ENCODE data around the gene POLR3GL. TPM values are rescaled to one million over a fixed set of nuclear protein-coding genes. Genes with fewer than 3 reads are reported as not detected.

The POLR3GL gene
- total and polyA plus RNA-seq, 10 of the 15 experiments (the other 5 are each of a cell fraction or from before 2014, with no cell fraction given): 12.8 to 47.0 (median 26.6) TPM

DNA sequence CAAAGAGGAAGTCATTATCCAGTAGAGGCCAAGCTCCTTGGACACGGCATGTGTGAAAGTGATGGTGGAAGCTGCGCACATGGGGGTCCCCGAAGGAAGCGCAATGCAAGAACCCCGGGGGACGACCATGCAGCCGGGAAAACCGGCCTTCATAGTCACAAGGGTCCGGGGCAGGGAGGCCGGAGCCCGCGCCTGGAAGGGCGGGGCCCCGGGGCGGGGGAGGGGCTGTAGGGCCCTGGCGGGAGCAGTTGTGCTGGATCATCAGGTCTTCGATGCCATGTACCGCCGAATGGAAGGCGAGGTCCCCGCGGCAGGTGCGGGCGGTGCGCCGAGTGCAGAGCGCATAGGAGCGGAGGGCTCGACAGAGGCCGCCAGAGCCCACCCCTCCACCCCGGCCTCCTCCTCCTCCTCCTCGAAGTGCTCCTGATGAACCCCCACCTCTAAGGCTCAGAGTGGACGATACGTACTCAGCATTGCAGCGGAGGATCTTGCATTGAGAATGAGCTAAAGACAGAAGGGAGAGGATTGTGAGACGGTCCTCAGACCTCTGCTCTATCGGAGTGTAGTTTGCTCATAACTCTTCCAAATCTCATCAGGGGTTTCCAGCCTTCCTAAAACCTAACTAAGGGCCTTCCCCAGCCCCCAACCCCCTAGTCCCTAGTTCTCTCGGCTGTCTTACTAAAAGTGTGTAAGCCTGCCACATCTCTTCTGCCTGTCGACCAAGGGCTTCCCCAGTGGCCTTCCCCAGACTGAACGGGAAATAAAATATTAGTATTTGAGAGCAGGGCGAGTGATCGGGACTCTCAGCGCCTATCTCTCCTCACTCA, 55.0 kb downstream of the POLR3GL start:
- Histone ChIP-seq H3K79me2 (ENCODE audit: control insufficient read depth, insufficient read depth, low read length) (no peaks in the 10 kb centered on the region), H3K4me1 (ENCODE audit: control insufficient read depth, insufficient read depth, low read length) (no peaks in the 10 kb centered on the region), H3K4me3 (no peak overlapping the region), H2AFZ (ENCODE audit: control insufficient read depth, low read depth, low read length) (no peak overlapping the region), H4K20me1 (ENCODE audit: control insufficient read depth, insufficient read depth) (no peaks in the 10 kb centered on the region), H3K27ac (ENCODE audit: control insufficient read depth, insufficient read depth) (no peak overlapping the region), H3K9ac (ENCODE audit: control insufficient read depth, insufficient read depth, low read length) (no peak overlapping the region), H3K4me2 (ENCODE audit: control insufficient read depth, insufficient read depth) (no peak overlapping the region), H3K9me3 (replicated peaks; ENCODE audit: control insufficient read depth, insufficient read depth, low read length) (no peaks in the 10 kb centered on the region), H3K27me3 (replicated peaks in 1 of 2; ENCODE audit: control insufficient read depth in 2 of 2, insufficient read depth in 2 of 2, low read length in 1 of 2) (peaks cover 4 to 8% of the 10 kb centered on the region in 2 experiments; a peak in 3 of 4 replicates), H3K36me3 (ENCODE audit: control insufficient read depth in 2 of 2, insufficient read depth in 2 of 2, low read length in 1 of 2) (no peaks in the 10 kb centered on the region)
- intact Hi-C loops (cut with micrococcal nuclease; ENCODE audit: unreplicated experiment) (no loop called here), in situ Hi-C loops (cut with MboI) (no loop called here)
- RAD21 ChIA-PET (ENCODE audit: unreplicated experiment): no interaction called here
- WGBS (ENCODE audit: insufficient coverage, insufficient replicate concordance, low lambda C conversion rate, missing lambda C conversion rate): 50% methylated on average over 33 of the region's 43 CpGs
- FAIRE-seq (peak; percentile 7), ATAC-seq (no peak), DNase-seq (ENCODE audit: low read depth, low spot score) (no peak)
- POLR2A ChIA-PET: no interaction called here
- CTCF ChIA-PET: interaction anchor here (2.0 to 18.6 kb wide), 2 partner anchors 12 to 41 kb away, joined by 5 to 361 read pairs; no protein-coding TSS in a partner anchor
- peak; percentile 58 for TF ChIP-seq SUZ12 (IDR thresholded peaks at IDR 0.05; ENCODE audit: unreplicated experiment)
- TF ChIP-seq, protein P1, sequence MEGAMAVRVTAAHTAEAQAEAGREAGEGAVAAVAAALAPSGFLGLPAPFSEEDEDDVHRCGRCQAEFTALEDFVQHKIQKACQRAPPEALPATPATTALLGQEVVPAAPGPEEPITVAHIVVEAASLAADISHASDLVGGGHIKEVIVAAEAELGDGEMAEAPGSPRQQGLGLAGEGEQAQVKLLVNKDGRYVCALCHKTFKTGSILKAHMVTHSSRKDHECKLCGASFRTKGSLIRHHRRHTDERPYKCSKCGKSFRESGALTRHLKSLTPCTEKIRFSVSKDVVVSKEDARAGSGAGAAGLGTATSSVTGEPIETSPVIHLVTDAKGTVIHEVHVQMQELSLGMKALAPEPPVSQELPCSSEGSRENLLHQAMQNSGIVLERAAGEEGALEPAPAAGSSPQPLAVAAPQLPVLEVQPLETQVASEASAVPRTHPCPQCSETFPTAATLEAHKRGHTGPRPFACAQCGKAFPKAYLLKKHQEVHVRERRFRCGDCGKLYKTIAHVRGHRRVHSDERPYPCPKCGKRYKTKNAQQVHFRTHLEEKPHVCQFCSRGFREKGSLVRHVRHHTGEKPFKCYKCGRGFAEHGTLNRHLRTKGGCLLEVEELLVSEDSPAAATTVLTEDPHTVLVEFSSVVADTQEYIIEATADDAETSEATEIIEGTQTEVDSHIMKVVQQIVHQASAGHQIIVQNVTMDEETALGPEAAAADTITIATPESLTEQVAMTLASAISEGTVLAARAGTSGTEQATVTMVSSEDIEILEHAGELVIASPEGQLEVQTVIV (IDR thresholded peaks at IDR 0.05; ENCODE audit: borderline replicate concordance, partially characterized antibody): no peak
- SMC1A ChIA-PET (ENCODE audit: uncharacterized antibody, unreplicated experiment): interaction anchor here (1.7 to 3.1 kb wide), 2 partner anchors 10 to 41 kb away, joined by 6 to 20 read pairs; no protein-coding TSS in a partner anchor
- no TSS peak for BruUV-seq (replicated peaks)

Measured in GM12878 (cell line).